GM12873 (cell line): ENCODE results near the gene RAB25.

Experiments
- TF ChIP-seq, protein P1 (sequence below): IDR thresholded peaks from 2 replicates; pipeline ENCODE4 v1.5.1; 2012; ENCODE audit warnings: low read depth, mild to moderate bottlenecking, moderate library complexity, low read length, control low read depth; ENCODE audit not compliant: insufficient read depth; ENCODE audit errors: missing control alignments

The RAB25 gene

DNA sequence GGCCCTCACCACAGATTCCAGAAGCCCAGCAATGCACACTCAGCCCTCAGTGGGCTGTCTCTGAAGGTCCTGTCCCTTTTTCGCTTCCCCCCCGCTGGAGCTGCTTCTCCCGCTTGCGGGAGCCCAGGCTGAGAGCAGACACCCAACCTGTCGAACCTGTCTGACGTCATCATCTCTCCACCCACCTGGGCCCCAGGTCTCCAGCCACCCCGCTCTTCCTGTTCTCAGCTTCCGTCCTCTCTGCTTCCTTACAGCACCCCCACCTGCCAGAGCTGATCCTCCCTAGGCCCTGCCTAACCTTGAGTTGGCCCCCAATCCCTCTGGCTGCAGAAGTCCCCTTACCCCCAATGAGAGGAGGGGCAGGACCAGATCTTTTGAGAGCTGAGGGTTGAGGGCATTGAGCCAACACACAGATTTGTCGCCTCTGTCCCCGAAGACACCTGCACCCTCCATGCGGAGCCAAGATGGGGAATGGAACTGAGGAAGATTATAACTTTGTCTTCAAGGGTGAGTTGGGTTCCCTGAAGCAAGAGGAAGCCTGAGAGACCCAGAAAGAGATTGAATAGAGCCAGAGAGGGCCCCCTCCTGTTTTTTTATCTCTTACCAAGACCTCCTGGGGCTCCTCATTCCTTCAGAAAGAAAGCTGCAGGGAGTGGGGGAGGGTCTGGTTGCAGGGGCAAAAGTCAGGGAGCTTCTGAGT lies at the start of gene RAB25:
Gene RAB25 (plus strand): TSS at position 224 of the 700 bp plus-strand sequence. CDS start 241 bp downstream, at position 465.
- TF ChIP-seq, protein P1, sequence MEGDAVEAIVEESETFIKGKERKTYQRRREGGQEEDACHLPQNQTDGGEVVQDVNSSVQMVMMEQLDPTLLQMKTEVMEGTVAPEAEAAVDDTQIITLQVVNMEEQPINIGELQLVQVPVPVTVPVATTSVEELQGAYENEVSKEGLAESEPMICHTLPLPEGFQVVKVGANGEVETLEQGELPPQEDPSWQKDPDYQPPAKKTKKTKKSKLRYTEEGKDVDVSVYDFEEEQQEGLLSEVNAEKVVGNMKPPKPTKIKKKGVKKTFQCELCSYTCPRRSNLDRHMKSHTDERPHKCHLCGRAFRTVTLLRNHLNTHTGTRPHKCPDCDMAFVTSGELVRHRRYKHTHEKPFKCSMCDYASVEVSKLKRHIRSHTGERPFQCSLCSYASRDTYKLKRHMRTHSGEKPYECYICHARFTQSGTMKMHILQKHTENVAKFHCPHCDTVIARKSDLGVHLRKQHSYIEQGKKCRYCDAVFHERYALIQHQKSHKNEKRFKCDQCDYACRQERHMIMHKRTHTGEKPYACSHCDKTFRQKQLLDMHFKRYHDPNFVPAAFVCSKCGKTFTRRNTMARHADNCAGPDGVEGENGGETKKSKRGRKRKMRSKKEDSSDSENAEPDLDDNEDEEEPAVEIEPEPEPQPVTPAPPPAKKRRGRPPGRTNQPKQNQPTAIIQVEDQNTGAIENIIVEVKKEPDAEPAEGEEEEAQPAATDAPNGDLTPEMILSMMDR = no peak

DNA sequence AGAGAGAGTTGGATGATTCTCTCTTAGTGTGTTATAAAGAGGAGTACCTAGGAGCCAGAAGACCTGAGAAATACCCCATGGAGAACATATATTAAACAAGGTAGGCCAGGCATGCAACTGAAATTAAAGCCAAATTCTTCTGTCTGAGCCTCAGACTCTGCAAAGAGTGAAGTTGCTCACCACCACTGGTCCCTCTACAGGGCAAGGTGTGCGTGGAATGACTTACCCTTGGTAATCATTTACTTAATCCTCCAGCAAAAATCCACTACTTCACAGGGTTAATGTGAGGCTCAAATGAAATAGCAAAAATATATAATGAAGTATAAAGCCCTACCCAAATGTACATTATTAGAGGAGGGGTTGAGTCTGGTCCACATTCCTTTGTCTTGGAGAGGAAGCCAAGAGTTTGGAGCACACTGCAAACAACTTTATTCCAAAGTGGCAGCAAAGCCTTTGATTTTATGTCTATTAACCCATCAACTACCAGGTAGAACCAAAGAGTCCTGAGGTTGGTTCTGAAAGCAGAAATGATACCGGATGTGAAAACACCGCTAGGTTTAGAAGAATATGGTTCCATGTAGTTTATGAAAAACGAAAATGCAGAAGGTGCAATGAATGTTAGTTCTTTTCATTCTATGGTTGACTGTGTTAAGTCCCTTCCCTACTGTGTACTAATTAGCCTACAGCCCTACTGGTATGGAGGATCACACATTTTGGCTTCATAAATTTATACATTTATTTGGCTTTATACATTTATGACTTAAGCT lies 48.7 kb upstream of the RAB25 start:
- TF ChIP-seq, protein P1 = peak; percentile 6

DNA sequence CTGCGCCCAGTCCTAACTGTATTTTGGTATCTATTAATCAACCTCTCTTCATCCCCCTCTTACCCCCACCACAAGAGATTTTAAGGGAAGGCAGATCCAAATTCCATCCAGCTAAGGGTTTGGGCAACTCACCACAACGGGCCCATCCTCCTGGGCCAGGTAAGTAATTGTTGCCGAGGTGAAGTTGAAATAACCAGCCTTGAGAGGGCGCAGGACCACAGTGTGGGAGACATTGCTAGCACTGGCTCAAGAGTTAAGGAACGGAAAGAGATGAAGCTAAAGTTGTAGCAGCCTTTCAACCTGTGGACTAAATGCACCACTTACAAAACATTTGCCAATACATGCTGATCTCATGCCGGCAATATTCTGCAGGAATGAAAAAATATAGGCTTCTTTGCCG lies 46.1 kb upstream of the RAB25 start:
- TF ChIP-seq, protein P1 = no peak

DNA sequence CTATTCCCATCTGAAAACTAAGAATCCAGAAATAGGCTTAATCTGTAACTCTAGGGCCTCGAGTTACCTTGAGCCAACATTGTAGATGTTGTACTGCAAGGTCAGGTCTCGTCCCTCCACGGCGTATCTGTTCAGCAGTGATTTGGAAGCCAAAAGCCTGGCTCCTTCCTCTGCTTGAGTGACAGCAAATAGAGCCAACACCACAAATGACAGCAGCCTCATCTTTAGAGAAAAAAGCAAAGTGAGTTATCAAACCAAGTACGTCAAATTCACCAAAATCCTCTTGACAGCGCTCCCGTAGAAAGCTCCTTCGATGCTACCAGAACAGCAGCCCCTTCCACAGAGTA lies 41.0 kb upstream of the RAB25 start:
- TF ChIP-seq, protein P1 = no peak

DNA sequence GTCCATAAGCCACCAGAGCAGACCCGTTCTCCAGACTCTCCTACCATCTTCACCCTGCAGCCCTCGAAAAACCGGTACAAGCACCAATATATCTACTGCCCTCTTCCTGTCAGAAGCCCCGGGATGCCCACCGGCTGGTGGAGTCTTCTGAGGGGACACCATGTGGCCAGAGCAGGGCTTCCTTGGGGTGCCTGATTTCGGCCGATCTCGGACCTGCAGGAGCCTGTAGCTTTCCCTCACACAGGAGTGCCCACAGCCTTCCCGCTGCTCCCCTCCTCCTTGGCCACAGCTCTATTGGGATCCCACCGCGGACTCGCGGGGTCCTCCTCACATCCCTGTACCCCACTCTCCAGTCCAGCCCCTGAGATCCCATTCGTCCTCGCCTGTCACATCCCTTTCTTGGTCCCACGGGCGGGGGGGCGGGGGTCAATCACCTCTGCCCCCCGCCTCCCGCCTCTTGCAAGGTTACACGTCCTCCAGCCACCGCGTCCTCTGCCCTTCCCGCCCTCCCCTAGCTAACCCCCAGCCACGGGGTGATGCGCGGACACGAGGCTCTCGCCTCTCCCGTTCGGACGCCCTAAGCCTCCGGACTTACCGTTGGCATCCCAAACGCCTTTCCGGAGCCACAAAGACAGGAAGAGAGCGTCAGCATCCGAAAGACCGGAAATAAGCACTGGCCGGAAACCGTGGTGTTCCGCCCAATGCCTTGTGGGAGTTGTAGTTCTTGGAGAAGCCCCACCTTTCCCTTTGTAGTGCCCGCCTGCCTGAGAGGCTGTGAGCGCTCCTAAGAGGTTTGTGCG lies 40.5 kb upstream of the RAB25 start, which contains the start of gene SSR2:
Gene SSR2 (minus strand): TSS at position 659 of the 800 bp plus-strand sequence. CDS start 784 bp downstream, outside the sequence.
- TF ChIP-seq, protein P1 = no peak

DNA sequence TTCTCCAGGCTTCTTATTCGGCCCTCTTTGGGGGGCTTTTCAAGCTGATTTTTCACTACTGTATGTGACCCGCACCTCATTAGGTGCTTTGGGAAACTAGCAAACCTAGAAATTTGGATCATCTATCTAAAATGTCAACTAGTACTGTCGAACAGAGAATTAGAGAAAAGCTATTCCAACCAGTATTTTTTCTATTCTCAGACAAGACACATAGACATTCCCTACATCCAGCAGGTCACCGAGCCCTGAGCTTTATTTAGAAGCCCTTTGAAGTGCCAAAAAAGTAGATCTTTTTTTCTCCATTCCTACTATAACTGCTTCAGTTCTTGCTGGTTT lies 39.9 kb upstream of the RAB25 start:
- TF ChIP-seq, protein P1 = no peak

DNA sequence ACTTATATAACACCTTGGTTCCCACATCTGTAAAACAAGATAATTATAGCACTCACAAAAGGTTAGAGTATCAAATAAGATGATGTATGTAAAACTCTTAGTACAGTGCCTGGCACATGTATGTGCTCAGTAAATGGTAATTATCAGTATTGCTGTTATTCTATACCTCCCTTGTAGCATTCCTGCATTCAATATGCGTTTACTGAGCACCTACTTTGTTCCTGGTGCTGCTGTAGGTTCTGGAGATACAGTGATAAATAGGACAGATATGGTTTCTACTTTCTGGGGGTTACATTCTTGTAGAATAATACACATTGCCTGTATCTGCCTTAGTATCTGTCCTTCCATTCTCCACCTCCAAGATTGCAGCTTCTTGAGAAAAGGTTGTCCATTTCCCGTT lies 39.0 kb upstream of the RAB25 start:
- TF ChIP-seq, protein P1 = no peak
